Airway epithelial cell (primary cell): Measurements from ENCODE around the gene PRKAR1A. TPM values are rescaled to one million over a fixed set of nuclear protein-coding genes. Genes with fewer than 3 reads are reported as not detected.

Experiments used
- total RNA-seq: library from RNA; depleted of rRNA; stranded (reverse); fragments of >200 nt; gene quantifications from 2 replicates; pipeline ENCODE4 v1.2.3, GENCODE V29; 2015

The PRKAR1A gene
- total RNA-seq, result 141 and 199 TPM in 2 replicates

DNA sequence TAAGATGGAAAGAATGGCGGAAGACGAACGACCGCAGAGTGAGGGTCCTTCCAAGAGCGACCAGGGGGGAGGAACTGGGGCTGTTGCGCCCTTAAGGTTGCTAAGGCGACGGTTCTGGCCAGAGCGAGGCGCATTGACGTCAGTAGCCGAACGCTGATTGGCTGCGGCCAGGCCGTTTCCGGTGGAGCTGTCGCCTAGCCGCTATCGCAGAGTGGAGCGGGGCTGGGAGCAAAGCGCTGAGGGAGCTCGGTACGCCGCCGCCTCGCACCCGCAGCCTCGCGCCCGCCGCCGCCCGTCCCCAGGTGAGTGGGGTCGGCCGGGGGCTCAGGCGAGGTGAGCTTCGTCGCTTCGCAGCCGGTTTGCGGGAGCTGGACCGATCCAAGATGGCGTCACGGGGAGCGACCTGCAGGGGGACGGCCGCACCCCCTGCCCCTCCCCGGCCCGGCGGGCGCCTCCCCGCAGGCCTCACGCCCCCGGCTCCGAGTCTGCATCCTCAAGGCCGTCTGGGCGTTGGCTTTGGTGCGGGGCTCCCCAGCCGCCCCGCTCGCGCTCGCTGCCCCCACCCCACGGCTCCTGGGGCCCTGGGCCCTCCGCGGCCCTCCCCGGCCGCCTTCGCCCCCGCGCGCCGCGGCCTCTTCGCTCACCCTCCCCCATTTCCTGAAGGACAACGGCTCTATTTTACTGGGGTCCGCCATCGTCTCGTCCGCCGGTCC lies at the start of gene PRKAR1A:
Gene PRKAR1A (plus strand): TSS at position 184 of the 713 bp plus-strand sequence. CDS start 2,970 bp downstream, outside the sequence.

Other genes with a start within 250 kb of the PRKAR1A start
- gene SLC16A6, start 221.3 kb upstream of the PRKAR1A start, total RNA-seq, result 2.5 and 2.6 TPM in 2 replicates
- gene ARSG, start 220.9 kb upstream of the PRKAR1A start, total RNA-seq, result 0.70 and 0.92 TPM in 2 replicates
- 19.9 and 24.7 TPM in 2 replicates for gene WIPI1, start 54.9 kb upstream of the PRKAR1A start, total RNA-seq
- not detected in 2 replicates for gene FAM20A, start 88.9 kb downstream of the PRKAR1A start, total RNA-seq